Keratinocyte (primary cell): ENCODE data around the gene MTMR10. TPM values are rescaled to one million over a fixed set of nuclear protein-coding genes. Genes with fewer than 3 reads are reported as not detected.

ENCODE experiments used
- DNase-seq: peaks from one replicate; pipeline ENCODE4 v3.0.0-alpha.2; 2011; ENCODE audit warnings: low read depth, missing footprints, low spot score
- FAIRE-seq: peaks from 2 replicates; lab custom pipeline; 2011; peaks lifted over from hg19 to GRCh38; lab: Jason Lieb, UNC
- H2AFZ ChIP-seq: 2 replicates; pipeline ENCODE4 v1.6.0; 2012; ENCODE audit warnings: low read length, control low read depth, inconsistent platforms; ENCODE audit not compliant: control insufficient read depth
- H3K27ac ChIP-seq: 2 replicates; pipeline ENCODE4 v1.5.1; 2011; ENCODE audit warnings: low read length; ENCODE audit not compliant: control insufficient read depth, insufficient read depth
- H3K27me3 ChIP-seq: 3 replicates; pipeline ENCODE4 v1.6.0; 2011; ENCODE audit warnings: low read length; ENCODE audit not compliant: control insufficient read depth, insufficient read depth; ENCODE audit errors: extremely low read depth
- H3K36me3 ChIP-seq, 2 experiments: 2 replicates in 1 of 2; 3 replicates in 1 of 2; pipeline ENCODE4 v1.5.1; 2011; ENCODE audit warnings: low read length in 2 of 2, mild to moderate bottlenecking in 1 of 2; ENCODE audit not compliant: control insufficient read depth in 2 of 2, insufficient read depth in 2 of 2; ENCODE audit errors: extremely low read depth in 1 of 2
- H3K4me1 ChIP-seq: 3 replicates; pipeline ENCODE4 v1.5.1; 2011; ENCODE audit warnings: low read length; ENCODE audit not compliant: control insufficient read depth, insufficient read depth; ENCODE audit errors: extremely low read depth
- H3K4me2 ChIP-seq: 3 replicates; pipeline ENCODE4 v1.6.0; 2011; ENCODE audit warnings: low read depth, low read length; ENCODE audit not compliant: control insufficient read depth, insufficient read depth; ENCODE audit errors: extremely low read depth
- H3K4me3 ChIP-seq, 3 experiments: fragments of 200-600 bp in 1 of 3; sonication (generic) in 1 of 3; 2 replicates in 2 of 3; 3 replicates in 1 of 3; pipeline ENCODE4 v1.5.1; 2011 to 2016; ENCODE audit warnings: low read length in 3 of 3, mild to moderate bottlenecking in 3 of 3, control low read depth in 2 of 3, inconsistent platforms in 1 of 3, low read depth in 1 of 3, mixed read lengths in 1 of 3, mixed run types in 1 of 3, moderate library complexity in 1 of 3; ENCODE audit not compliant: control insufficient read depth in 2 of 3, insufficient read depth in 2 of 3; ENCODE audit errors: extremely low read depth in 1 of 3
- H3K79me2 ChIP-seq: 2 replicates; pipeline ENCODE4 v1.6.0; 2012; ENCODE audit warnings: low read length; ENCODE audit not compliant: control insufficient read depth, insufficient read depth
- H3K9ac ChIP-seq: 3 replicates; pipeline ENCODE4 v1.6.0; 2011; ENCODE audit warnings: low read length; ENCODE audit not compliant: control insufficient read depth, insufficient read depth; ENCODE audit errors: extremely low read depth
- H3K9me1 ChIP-seq: 3 replicates; pipeline ENCODE4 v1.6.0; 2011; ENCODE audit warnings: low read length; ENCODE audit not compliant: control insufficient read depth, insufficient read depth; ENCODE audit errors: extremely low read depth
- H3K9me3 ChIP-seq: 2 replicates; pipeline ENCODE4 v1.5.1; 2012; ENCODE audit warnings: low read depth, low read length; ENCODE audit not compliant: control insufficient read depth
- H4K20me1 ChIP-seq: 3 replicates; pipeline ENCODE4 v1.6.0; 2011; ENCODE audit warnings: low read length; ENCODE audit not compliant: control insufficient read depth, insufficient read depth; ENCODE audit errors: extremely low read depth
- CTCF ChIP-seq, 3 experiments: IDR thresholded peaks in 1 of 3; conservative IDR thresholded peaks in 1 of 3; optimal IDR thresholded peaks in 1 of 3; 2 replicates in 2 of 3; 3 replicates in 1 of 3; pipeline versions ENCODE3 to v1.5.1; 2011; ENCODE audit warnings: low read length in 3 of 3, mild to moderate bottlenecking in 3 of 3, moderate library complexity in 2 of 3, control low read depth in 1 of 3, inconsistent platforms in 1 of 3; ENCODE audit not compliant: insufficient read depth in 2 of 3; ENCODE audit errors: extremely low read depth in 1 of 3
- EZH2 ChIP-seq: IDR thresholded peaks from one replicate; pipeline ENCODE4 v1.6.1; 2012; ENCODE audit warnings: inconsistent platforms, mild to moderate bottlenecking, low read length, moderate library complexity
- dilution Hi-C: fragments of 300-500 bp; cut with MboI; formaldehyde crosslinking; loops from one replicate; pipeline ENCODE4 v1.7.0; 2020; ENCODE audit warnings: low sequenced_read_pairs; ENCODE audit not compliant: extremely low pct_ligation_motif_present
- polyA plus RNA-seq, 5 experiments: library from polyadenylated mRNA; depleted of rRNA in 3 of 5; stranded (reverse) in 3 of 5; stranded (forward) in 1 of 5; unstranded in 1 of 5; fragments of >200 nt; gene quantifications; 1 replicate in 1 of 5; 2 replicates in 3 of 5; 3 replicates in 1 of 5; pipeline versions ENCODE4 v1.2.1 to v1.2.3, GENCODE V29; 2011 to 2012; ENCODE audit warnings: missing spikeins in 2 of 5, low read depth in 1 of 5, low replicate concordance in 1 of 5

The MTMR10 gene
- polyA plus RNA-seq, 1 donor (not counting 4 experiments of a cell fraction or from before 2014, with no cell fraction given): 15.5 TPM

GRCh38 chr15:30992249-30992864 lies 929 bp upstream of the MTMR10 start:
- TF ChIP-seq CTCF (optimal IDR thresholded peaks at IDR 0.05 in 1 of 3, IDR thresholded peaks at IDR 0.05 in 1 of 3, conservative IDR thresholded peaks at IDR 0.05 in 1 of 3; ENCODE audit: extremely low read depth in 1 of 3, insufficient read depth in 2 of 3, low read length in 3 of 3) (peak in 1 of 3 experiments; percentile 19), EZH2 (no peak)
- H3K27me3 ChIP-seq: no peaks in the 10 kb centered on the region
- H3K4me2 ChIP-seq: peak overlapping the region; percentile 92
- FAIRE-seq (peak; percentile 13), DNase-seq (no peak)
- H3K9me1 ChIP-seq: no peaks in the 10 kb centered on the region
- dilution Hi-C loops: no loop called here
- peak overlapping the region; percentile 83 for H2AFZ ChIP-seq
- no peaks in the 10 kb centered on the region for H4K20me1 ChIP-seq
- peaks cover 11% of the 10 kb centered on the region for H3K4me1 ChIP-seq
- peak overlapping the region; percentile 95 for H3K9ac ChIP-seq
- peak overlapping the region; percentile 82 to 99 (median 96) for H3K4me3 ChIP-seq
- H3K79me2 ChIP-seq: peaks cover 25% of the 10 kb centered on the region
- no peaks in the 10 kb centered on the region for H3K36me3 ChIP-seq
- H3K27ac ChIP-seq: peak overlapping the region; percentile 91
- H3K9me3 ChIP-seq: no peaks in the 10 kb centered on the region

- H3K27ac ChIP-seq: peak overlapping the region; percentile 91
- peaks cover 11% of the 10 kb centered on the region for H3K4me1 ChIP-seq
- no peak for DNase-seq
These were observed 778 bp downstream of the MTMR10 start for GRCh38 chr15:30990446-30991254.

More at GRCh38 chr15:30990446-30991254, 778 bp downstream of the MTMR10 start:
- Histone ChIP-seq H3K79me2 (peaks cover 29% of the 10 kb centered on the region), H3K4me3 (peak overlapping the region; percentile 82 to 99 (median 96)), H3K9me3 (no peaks in the 10 kb centered on the region), H4K20me1 (no peaks in the 10 kb centered on the region), H2AFZ (peak overlapping the region; percentile 86), H3K4me2 (peak overlapping the region; percentile 89), H3K36me3 (peaks cover 4 to 12% of the 10 kb centered on the region in 2 experiments), H3K9me1 (no peaks in the 10 kb centered on the region), H3K9ac (peak overlapping the region; percentile 95), H3K27me3 (no peaks in the 10 kb centered on the region)
- dilution Hi-C loops: no loop called here
- peak; percentile 53 for FAIRE-seq
- no peak for TF ChIP-seq CTCF (optimal IDR thresholded peaks at IDR 0.05 in 1 of 3, IDR thresholded peaks at IDR 0.05 in 1 of 3, conservative IDR thresholded peaks at IDR 0.05 in 1 of 3; ENCODE audit: extremely low read depth in 1 of 3, insufficient read depth in 2 of 3, low read length in 3 of 3)
- TF ChIP-seq EZH2: no peak
